BLaER1 (cell line): ENCODE results near the gene MYOZ3.

Experiments used
- H3K27ac ChIP-seq: shearing (Covaris generic); formaldehyde crosslinking; 2 replicates; pipeline ENCODE4 v1.8.1; 2022
- H3K27me3 ChIP-seq: shearing (Covaris generic); formaldehyde crosslinking; 2 replicates; pipeline ENCODE4 v1.8.1; 2022
- H3K36me3 ChIP-seq: shearing (Covaris generic); formaldehyde crosslinking; 2 replicates; pipeline ENCODE4 v1.8.1; 2022
- H3K4me1 ChIP-seq: shearing (Covaris generic); formaldehyde crosslinking; 2 replicates; pipeline ENCODE4 v1.8.1; 2022
- H3K4me2 ChIP-seq: shearing (Covaris generic); formaldehyde crosslinking; 2 replicates; pipeline ENCODE4 v1.8.1; 2022
- H3K4me3 ChIP-seq: shearing (Covaris generic); formaldehyde crosslinking; 2 replicates; pipeline ENCODE4 v1.8.1; 2022
- H3K9ac ChIP-seq: shearing (Covaris generic); formaldehyde crosslinking; 2 replicates; pipeline ENCODE4 v1.8.1; 2022
- H3K9me3 ChIP-seq: shearing (Covaris generic); formaldehyde crosslinking; 2 replicates; pipeline ENCODE4 v1.8.1; 2022
- H4K20me1 ChIP-seq: shearing (Covaris generic); formaldehyde crosslinking; 2 replicates; pipeline ENCODE4 v1.8.1; 2022
- Cebpa-rat ChIP-seq: shearing (Covaris generic); IDR thresholded peaks from 2 replicates; pipeline ENCODE4 v1.8.1; 2022

MYOZ3 gene

GRCh38 chr5:150648294-150649107 lies 12.6 kb upstream of the MYOZ3 start:
- no peak overlapping the region for H3K4me2 ChIP-seq
- H3K36me3 ChIP-seq = peaks cover 70% of the 10 kb centered on the region
- TF ChIP-seq Cebpa-rat = no peak
- H3K4me3 ChIP-seq = no peak overlapping the region
- H3K27me3 ChIP-seq = no peaks in the 10 kb centered on the region
- H4K20me1 ChIP-seq = peaks cover 56% of the 10 kb centered on the region
- H3K9me3 ChIP-seq = no peaks in the 10 kb centered on the region
- H3K4me1 ChIP-seq = peaks cover 68% of the 10 kb centered on the region
- H3K27ac ChIP-seq = no peak overlapping the region
- H3K9ac ChIP-seq = no peak overlapping the region

GRCh38 chr5:150649108-150650020 lies 11.7 kb upstream of the MYOZ3 start:
- H4K20me1 ChIP-seq = peaks cover 53% of the 10 kb centered on the region
- H3K27me3 ChIP-seq = no peaks in the 10 kb centered on the region
- no peak overlapping the region for H3K4me3 ChIP-seq
- H3K4me1 ChIP-seq = peaks cover 68% of the 10 kb centered on the region
- peaks cover 73% of the 10 kb centered on the region for H3K36me3 ChIP-seq
- peak overlapping the region; percentile 60 for H3K27ac ChIP-seq
- no peaks in the 10 kb centered on the region for H3K9me3 ChIP-seq
- TF ChIP-seq Cebpa-rat = no peak
- peak overlapping the region; percentile 65; the same call in 1 of the 2 replicates for H3K9ac ChIP-seq
- peak overlapping the region; percentile 79 for H3K4me2 ChIP-seq

GRCh38 chr5:150650021-150651006 lies 10.7 kb upstream of the MYOZ3 start:
- peak overlapping the region; percentile 60 for H3K27ac ChIP-seq

GRCh38 chr5:150651382-150651781 lies 9.7 kb upstream of the MYOZ3 start:
- Histone ChIP-seq H3K4me3 (no peak overlapping the region), H4K20me1 (peaks cover 50% of the 10 kb centered on the region), H3K27ac (peak overlapping the region; percentile 60), H3K9me3 (no peaks in the 10 kb centered on the region), H3K9ac (peak overlapping the region; percentile 65), H3K4me2 (peak overlapping the region; percentile 79), H3K36me3 (peaks cover 67% of the 10 kb centered on the region), H3K4me1 (peaks cover 77% of the 10 kb centered on the region), H3K27me3 (no peaks in the 10 kb centered on the region)
- no peak for TF ChIP-seq Cebpa-rat

More at GRCh38 chr5:150650021-150651006, 10.7 kb upstream of the MYOZ3 start:
- Histone ChIP-seq H4K20me1 (peaks cover 46% of the 10 kb centered on the region), H3K9ac (peak overlapping the region; percentile 65), H3K4me2 (peak overlapping the region; percentile 79), H3K4me1 (peaks cover 66% of the 10 kb centered on the region), H3K36me3 (peaks cover 68% of the 10 kb centered on the region), H3K27me3 (no peaks in the 10 kb centered on the region), H3K4me3 (no peak overlapping the region), H3K9me3 (no peaks in the 10 kb centered on the region)
- TF ChIP-seq Cebpa-rat = no peak

- H3K4me2 ChIP-seq = peak overlapping the region; percentile 79
- H3K4me1 ChIP-seq = peaks cover 78% of the 10 kb centered on the region
- H3K4me3 ChIP-seq = no peak overlapping the region
- H4K20me1 ChIP-seq = peaks cover 50% of the 10 kb centered on the region
- peak overlapping the region; percentile 22; the same call in 1 of the 2 replicates for H3K9ac ChIP-seq
- H3K36me3 ChIP-seq = peaks cover 66% of the 10 kb centered on the region
- H3K9me3 ChIP-seq = no peaks in the 10 kb centered on the region
- H3K27ac ChIP-seq = peak overlapping the region; percentile 60
- no peak for TF ChIP-seq Cebpa-rat
- H3K27me3 ChIP-seq = no peaks in the 10 kb centered on the region
Observed at GRCh38 chr5:150651924-150652671, 9.0 kb upstream of the MYOZ3 start.

GRCh38 chr5:150653145-150653761 lies 7.8 kb upstream of the MYOZ3 start:
- Histone ChIP-seq H3K4me1 (peaks cover 76% of the 10 kb centered on the region), H3K9ac (no peak overlapping the region), H3K27me3 (no peaks in the 10 kb centered on the region), H4K20me1 (peaks cover 50% of the 10 kb centered on the region), H3K4me3 (no peak overlapping the region), H3K27ac (no peak overlapping the region), H3K9me3 (no peaks in the 10 kb centered on the region), H3K36me3 (peaks cover 55% of the 10 kb centered on the region), H3K4me2 (no peak overlapping the region)
- no peak for TF ChIP-seq Cebpa-rat

GRCh38 chr5:150653762-150654556 lies 7.1 kb upstream of the MYOZ3 start:
- peaks cover 48% of the 10 kb centered on the region for H3K36me3 ChIP-seq
- H4K20me1 ChIP-seq = peaks cover 50% of the 10 kb centered on the region
- H3K27ac ChIP-seq = no peak overlapping the region
- H3K4me3 ChIP-seq = no peak overlapping the region
- H3K27me3 ChIP-seq = no peaks in the 10 kb centered on the region
- peak overlapping the region; percentile 13; the same call in 1 of the 2 replicates for H3K4me2 ChIP-seq
- H3K4me1 ChIP-seq = peaks cover 75% of the 10 kb centered on the region
- no peaks in the 10 kb centered on the region for H3K9me3 ChIP-seq
- no peak for TF ChIP-seq Cebpa-rat
- no peak overlapping the region for H3K9ac ChIP-seq
